Endodermal cell (in vitro differentiated cells): ENCODE data around the gene NASP. TPM values are rescaled to one million over a fixed set of nuclear protein-coding genes. Genes with fewer than 3 reads are reported as not detected.

ENCODE experiments used
- DNase-seq: peaks from one replicate; pipeline ENCODE4 v3.0.0-alpha.2; 2017
- H3K27ac ChIP-seq: 2 replicates; pipeline ENCODE4 v1.5.1; 2013; ENCODE audit warnings: mild to moderate bottlenecking, low read depth, low read length, moderate library complexity
- H3K27me3 ChIP-seq: 2 replicates; pipeline ENCODE4 v1.6.1; 2013; ENCODE audit warnings: mild to moderate bottlenecking, low read length, moderate library complexity; ENCODE audit not compliant: insufficient read depth, control insufficient read depth, poor library complexity, severe bottlenecking
- H3K36me3 ChIP-seq: 2 replicates; pipeline ENCODE4 v1.7.0; 2013; ENCODE audit warnings: mild to moderate bottlenecking, low read length, moderate library complexity; ENCODE audit not compliant: control insufficient read depth, insufficient read depth
- H3K4me1 ChIP-seq: one replicate; pipeline ENCODE4 v1.7.0; 2013; ENCODE audit warnings: low read length; ENCODE audit not compliant: control insufficient read depth, insufficient read depth
- H3K4me3 ChIP-seq: 2 replicates; pipeline ENCODE4 v1.5.1; 2013; ENCODE audit warnings: mild to moderate bottlenecking, low read length, moderate library complexity
- H3K9ac ChIP-seq: 2 replicates; pipeline ENCODE4 v1.6.1; 2013; ENCODE audit warnings: mild to moderate bottlenecking, low read length, moderate library complexity; ENCODE audit not compliant: poor library complexity, severe bottlenecking; ENCODE audit errors: extremely low read depth
- H3K9me3 ChIP-seq: 2 replicates; pipeline ENCODE4 v1.6.1; 2013; ENCODE audit warnings: mild to moderate bottlenecking, low read length, moderate library complexity; ENCODE audit not compliant: control insufficient read depth
- H3K27ac Mint-ChIP-seq: 2 replicates; pipeline ENCODE4 v1.8.0; 2020; ENCODE audit warnings: mixed read lengths
- H3K27me3 Mint-ChIP-seq: 2 replicates; pipeline ENCODE4 v1.8.0; 2021; ENCODE audit warnings: mild to moderate bottlenecking, mixed read lengths; ENCODE audit not compliant: insufficient read depth
- H3K36me3 Mint-ChIP-seq: 2 replicates; pipeline ENCODE4 v1.8.0; 2020; ENCODE audit warnings: low read depth, mixed read lengths
- H3K4me1 Mint-ChIP-seq: 2 replicates; pipeline ENCODE4 v1.8.0; 2020; ENCODE audit warnings: mixed read lengths
- H3K4me3 Mint-ChIP-seq: 2 replicates; pipeline ENCODE4 v1.8.0; 2020; ENCODE audit warnings: mild to moderate bottlenecking, moderate library complexity, mixed read lengths
- H3K9me3 Mint-ChIP-seq: 2 replicates; pipeline ENCODE4 v1.8.0; 2020; ENCODE audit warnings: mild to moderate bottlenecking, mixed read lengths
- CTCF ChIP-seq: fragments of 200-600 bp; sonication (generic); conservative IDR thresholded peaks from 2 replicates; pipeline ENCODE4 v1.5.0; 2021; ENCODE audit warnings: antibody characterized with exemption, mild to moderate bottlenecking
- WGBS, 2 experiments: methylation state at CpG; one replicate each; pipeline versions ENCODE4 v1.1.5 to v1.1.7; 2013; ENCODE audit warnings: missing lambda C conversion rate in 2 of 2, mixed read lengths in 1 of 2; ENCODE audit not compliant: insufficient coverage in 1 of 2, insufficient read length in 1 of 2; 5-methylcytosine and 5-hydroxymethylcytosine counted together
- total RNA-seq, 2 donors: library from RNA; stranded (reverse); fragmentation: NEBNext Ultra II Directional in 1 of 2; extraction: Animal tissue kit (Norgen Biotek cat#: 25700) in 1 of 2; gene quantifications; 2 replicates in 1 of 2; 3 replicates in 1 of 2; pipeline ENCODE4 v1.2.1, GENCODE V29; 2021

Gene NASP
- total RNA-seq, 2 donors from 2014 or later: 368 to 385 TPM

GRCh38 chr1:45568421-45568820 is 15.4 kb upstream of the NASP start:
- 88 to 97% methylated on average over 1 to 4 of the region's 4 CpGs for WGBS, 2 experiments

GRCh38 chr1:45569571-45569961 is 14.3 kb upstream of the NASP start:
- Mint-ChIP-seq H3K4me3 (no peak overlapping the region), H3K9me3 (no peaks in the 10 kb centered on the region), H3K36me3 (peaks cover 43% of the 10 kb centered on the region), H3K27me3 (no peaks in the 10 kb centered on the region), H3K4me1 (peaks cover 19% of the 10 kb centered on the region), H3K27ac (no peak overlapping the region)
- H3K9ac ChIP-seq: no peak overlapping the region
- peaks cover 53% of the 10 kb centered on the region for H3K36me3 ChIP-seq
- no peak overlapping the region for H3K27ac ChIP-seq
- no peak for DNase-seq
- no peak overlapping the region for H3K4me3 ChIP-seq
- no peaks in the 10 kb centered on the region for H3K27me3 ChIP-seq
- no peaks in the 10 kb centered on the region for H3K9me3 ChIP-seq
- peaks cover 8% of the 10 kb centered on the region for H3K4me1 ChIP-seq
- WGBS, 2 experiments: 91 to 100% methylated on average over 1 to 4 of the region's 4 CpGs
- TF ChIP-seq CTCF: no peak

More at GRCh38 chr1:45568421-45568820, 15.4 kb upstream of the NASP start:
- Histone ChIP-seq H3K27ac (no peak overlapping the region), H3K4me1 (peaks cover 6% of the 10 kb centered on the region), H3K4me3 (no peak overlapping the region), H3K9me3 (no peaks in the 10 kb centered on the region), H3K36me3 (peaks cover 61% of the 10 kb centered on the region), H3K9ac (no peak overlapping the region), H3K27me3 (no peaks in the 10 kb centered on the region)
- Mint-ChIP-seq H3K4me1 (peaks cover 7% of the 10 kb centered on the region), H3K27me3 (no peaks in the 10 kb centered on the region), H3K4me3 (no peak overlapping the region), H3K9me3 (no peaks in the 10 kb centered on the region), H3K27ac (peak overlapping the region; percentile 37), H3K36me3 (peaks cover 52% of the 10 kb centered on the region)
- DNase-seq: no peak
- no peak for TF ChIP-seq CTCF

- peak; percentile 99 for TF ChIP-seq CTCF
- WGBS, 2 experiments: 34 to 39% methylated on average over 6 to 8 of the region's 8 CpGs
Measured at GRCh38 chr1:45569962-45570581, 13.8 kb upstream of the NASP start.

More at GRCh38 chr1:45569962-45570581, 13.8 kb upstream of the NASP start:
- H3K9ac ChIP-seq: no peak overlapping the region
- H3K27me3 ChIP-seq: no peaks in the 10 kb centered on the region
- no peak overlapping the region for H3K27ac Mint-ChIP-seq
- H3K9me3 ChIP-seq: no peaks in the 10 kb centered on the region
- H3K36me3 Mint-ChIP-seq: peaks cover 43% of the 10 kb centered on the region
- no peaks in the 10 kb centered on the region for H3K9me3 Mint-ChIP-seq
- no peak overlapping the region for H3K4me3 ChIP-seq
- H3K4me1 ChIP-seq: peaks cover 8% of the 10 kb centered on the region
- H3K27me3 Mint-ChIP-seq: no peaks in the 10 kb centered on the region
- H3K4me3 Mint-ChIP-seq: no peak overlapping the region
- H3K4me1 Mint-ChIP-seq: peaks cover 20% of the 10 kb centered on the region
- H3K36me3 ChIP-seq: peaks cover 53% of the 10 kb centered on the region
- peak; percentile 90 for DNase-seq
- no peak overlapping the region for H3K27ac ChIP-seq
